DOHH2 (cell line): ENCODE results near the gene SLC8A1.

ENCODE experiments used
- CTCF ChIP-seq: fragments of 200-600 bp; sonication (generic); IDR thresholded peaks from one replicate; pipeline ENCODE4 v1.5.1; 2014; ENCODE audit warnings: antibody characterized with exemption, mild to moderate bottlenecking, low read depth, low read length; ENCODE audit not compliant: poor library complexity, severe bottlenecking
- EZH2phosphoT487 ChIP-seq: fragments of 200-600 bp; sonication (generic); IDR thresholded peaks from 2 replicates; pipeline ENCODE4 v1.6.1; 2017; ENCODE audit warnings: borderline replicate concordance, mild to moderate bottlenecking, antibody characterized with exemption, low read length, moderate library complexity, mixed read lengths

- no peak for TF ChIP-seq CTCF
- no peak for TF ChIP-seq EZH2phosphoT487
These were observed 36.5 kb downstream of the SLC8A1 start for GRCh38 chr2:40415391-40415790.
